Mucosa of stomach (tissue), 1 donor: Measurements from ENCODE around the gene SMIM11.
"Not testable (repeated sequence)": the region's sequence is repeated elsewhere in the genome, so short reads cannot be mapped to it uniquely, and the experiment has no call there.

ENCODE experiments used
- H3K27me3 ChIP-seq: one replicate; pipeline ENCODE4 v1.7.0; 2013; ENCODE audit warnings: mild to moderate bottlenecking, low read length; ENCODE audit not compliant: control insufficient read depth, insufficient read depth
- H3K36me3 ChIP-seq: one replicate; pipeline ENCODE4 v1.7.0; 2013; ENCODE audit warnings: low read length; ENCODE audit not compliant: control insufficient read depth, insufficient read depth
- H3K4me1 ChIP-seq: one replicate; pipeline ENCODE4 v1.7.0; 2013; ENCODE audit warnings: mild to moderate bottlenecking, low read length; ENCODE audit not compliant: control insufficient read depth, insufficient read depth
- H3K4me3 ChIP-seq: one replicate; pipeline ENCODE4 v1.7.0; 2013; ENCODE audit warnings: low read length
- H3K9ac ChIP-seq: one replicate; pipeline ENCODE4 v1.7.0; 2013; ENCODE audit warnings: mild to moderate bottlenecking, low read length, moderate library complexity
- H3K9me3 ChIP-seq: one replicate; pipeline ENCODE4 v1.7.0; 2013; ENCODE audit warnings: mild to moderate bottlenecking, low read length, moderate library complexity; ENCODE audit not compliant: control insufficient read depth
- donor health status: Pancreatic carcinoma.

SMIM11 gene

DNA sequence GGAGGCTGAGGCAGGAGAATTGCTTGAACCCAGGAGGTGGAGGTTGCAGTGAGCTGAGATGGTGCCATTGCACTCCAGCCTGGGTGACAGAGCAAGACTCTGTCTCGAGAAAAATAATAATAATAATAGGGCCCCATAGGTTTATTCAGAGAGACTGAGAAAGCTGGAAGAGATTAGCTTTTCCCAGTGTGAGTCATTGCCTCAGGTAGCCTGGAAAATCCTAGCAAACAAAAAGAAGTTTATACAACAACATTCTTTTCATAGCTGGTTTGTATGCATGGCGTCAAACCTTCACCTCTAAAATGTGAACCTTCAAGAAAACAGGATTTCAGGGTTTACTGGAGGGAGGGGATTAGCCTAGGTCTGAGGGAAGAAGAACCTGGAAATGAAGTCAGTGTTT lies 7.8 kb downstream of the SMIM11 start:
- not testable (repeated sequence) for H3K27me3 ChIP-seq, H3K36me3 ChIP-seq, H3K4me3 ChIP-seq, H3K4me1 ChIP-seq, H3K9ac ChIP-seq, H3K9me3 ChIP-seq

DNA sequence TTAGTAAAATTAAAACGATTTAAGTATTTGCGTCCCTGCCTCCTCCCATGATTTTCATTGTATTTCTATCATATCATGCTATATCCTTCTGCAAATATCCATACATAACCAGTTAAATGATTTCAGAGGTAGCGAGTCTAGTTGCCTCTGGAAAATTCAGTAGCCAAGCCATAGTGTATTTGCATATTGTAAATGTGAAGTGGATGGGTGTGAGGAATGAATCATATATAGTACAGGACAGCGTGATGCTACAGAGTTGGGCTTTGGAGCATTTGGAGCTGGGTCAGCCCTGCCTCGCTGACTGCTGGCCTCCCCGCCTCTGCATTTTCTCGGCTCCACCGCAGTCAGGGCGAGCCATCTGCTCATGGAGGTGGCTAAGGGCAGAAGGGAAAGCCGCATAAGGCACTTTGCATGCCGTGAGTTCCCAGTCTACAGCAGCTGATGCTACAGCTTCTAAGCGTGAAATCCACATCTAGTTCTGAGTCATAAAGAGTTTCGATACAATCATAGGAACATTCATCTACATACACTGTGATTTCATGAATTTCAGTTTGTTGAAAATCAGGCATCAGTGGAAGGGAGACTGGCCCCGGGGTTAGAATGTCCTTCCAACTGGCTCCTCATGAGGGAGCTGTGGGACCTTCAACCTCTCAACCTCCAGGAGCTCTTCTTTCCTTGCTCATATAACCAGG lies 8.6 kb downstream of the SMIM11 start:
- not testable (repeated sequence) for H3K36me3 ChIP-seq, H3K4me3 ChIP-seq, H3K27me3 ChIP-seq, H3K9ac ChIP-seq, H3K9me3 ChIP-seq, H3K4me1 ChIP-seq

DNA sequence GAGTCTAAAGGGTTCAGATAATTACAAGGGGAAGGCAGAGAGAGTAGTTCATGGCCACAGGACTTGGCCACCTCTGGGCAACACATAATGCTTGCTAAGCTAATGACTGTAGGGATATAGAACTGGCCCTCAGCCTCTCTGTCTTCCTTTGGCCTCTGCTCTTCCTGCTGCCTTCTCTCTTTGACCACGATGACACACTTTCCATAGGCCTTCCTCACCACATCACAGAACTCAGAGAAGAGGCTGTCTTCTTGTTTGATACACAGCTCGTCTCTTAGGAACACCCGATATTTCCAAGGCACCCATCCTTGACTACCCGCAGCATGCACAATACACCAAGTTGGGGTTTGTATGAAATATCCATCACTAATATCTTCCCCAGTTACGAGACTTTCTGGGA lies 25.2 kb downstream of the SMIM11 start:
- H3K9ac ChIP-seq, H3K27me3 ChIP-seq, H3K9me3 ChIP-seq, H3K36me3 ChIP-seq, H3K4me3 ChIP-seq, H3K4me1 ChIP-seq: not testable (repeated sequence)

- H3K27me3 ChIP-seq, result not testable (repeated sequence)
These were observed 29.4 kb downstream of the SMIM11 start for GRCh38 chr21:34404742-34405141.

DNA sequence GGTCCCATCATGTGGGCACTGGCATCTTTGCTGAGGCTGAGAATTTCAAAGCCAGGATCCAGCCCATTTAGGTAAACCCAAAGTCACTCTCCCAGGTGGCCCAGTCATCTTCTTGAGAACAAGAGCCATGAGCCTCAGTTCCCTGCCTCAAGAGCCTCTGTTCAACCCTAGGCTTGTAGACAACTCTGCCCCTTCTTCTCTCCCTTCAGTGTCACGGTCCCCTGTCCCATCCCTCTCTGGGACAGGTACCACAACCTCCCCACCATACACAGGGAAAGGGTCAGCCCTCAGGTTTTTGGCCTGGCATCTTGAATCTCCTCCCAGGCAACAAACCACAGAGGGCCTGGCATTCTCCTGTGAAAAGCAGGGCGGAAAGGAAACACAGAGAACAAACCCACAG lies 30.4 kb downstream of the SMIM11 start:
- H3K36me3 ChIP-seq, H3K4me3 ChIP-seq, H3K4me1 ChIP-seq, H3K9ac ChIP-seq, H3K27me3 ChIP-seq, H3K9me3 ChIP-seq: not testable (repeated sequence)

More at GRCh38 chr21:34404742-34405141, 29.4 kb downstream of the SMIM11 start:
- H3K4me3 ChIP-seq, H3K36me3 ChIP-seq, H3K9me3 ChIP-seq, H3K4me1 ChIP-seq, H3K9ac ChIP-seq: not testable (repeated sequence)

DNA sequence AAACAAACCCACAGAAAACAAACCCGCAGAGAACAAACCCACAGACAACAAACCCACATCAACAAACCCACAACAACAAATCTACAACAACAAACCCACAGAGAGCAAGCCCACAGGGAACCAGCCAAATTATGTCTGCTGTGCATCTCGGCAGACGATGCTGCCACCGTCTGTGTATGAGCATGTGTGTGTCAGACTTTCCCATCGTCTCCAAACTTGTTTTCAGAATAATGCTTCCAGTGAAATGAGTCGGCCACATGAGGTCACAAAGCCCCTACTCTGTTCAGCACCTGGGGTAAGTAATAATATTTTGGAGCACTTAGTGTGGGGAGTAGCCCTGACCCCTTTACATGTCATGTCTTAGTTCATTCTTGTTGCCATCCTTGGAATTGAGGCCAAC lies 30.8 kb downstream of the SMIM11 start:
- H3K27me3 ChIP-seq, H3K4me3 ChIP-seq, H3K36me3 ChIP-seq, H3K9me3 ChIP-seq, H3K4me1 ChIP-seq, H3K9ac ChIP-seq: not testable (repeated sequence)

- not testable (repeated sequence) for H3K27me3 ChIP-seq
These were observed 31.4 kb downstream of the SMIM11 start for GRCh38 chr21:34406676-34407075.

GRCh38 chr21:34407294-34407693 lies 32.0 kb downstream of the SMIM11 start:
- not testable (repeated sequence) for H3K9me3 ChIP-seq, H3K4me3 ChIP-seq, H3K36me3 ChIP-seq, H3K27me3 ChIP-seq, H3K4me1 ChIP-seq, H3K9ac ChIP-seq

More at GRCh38 chr21:34406676-34407075, 31.4 kb downstream of the SMIM11 start:
- not testable (repeated sequence) for H3K9ac ChIP-seq, H3K4me3 ChIP-seq, H3K36me3 ChIP-seq, H3K9me3 ChIP-seq, H3K4me1 ChIP-seq

DNA sequence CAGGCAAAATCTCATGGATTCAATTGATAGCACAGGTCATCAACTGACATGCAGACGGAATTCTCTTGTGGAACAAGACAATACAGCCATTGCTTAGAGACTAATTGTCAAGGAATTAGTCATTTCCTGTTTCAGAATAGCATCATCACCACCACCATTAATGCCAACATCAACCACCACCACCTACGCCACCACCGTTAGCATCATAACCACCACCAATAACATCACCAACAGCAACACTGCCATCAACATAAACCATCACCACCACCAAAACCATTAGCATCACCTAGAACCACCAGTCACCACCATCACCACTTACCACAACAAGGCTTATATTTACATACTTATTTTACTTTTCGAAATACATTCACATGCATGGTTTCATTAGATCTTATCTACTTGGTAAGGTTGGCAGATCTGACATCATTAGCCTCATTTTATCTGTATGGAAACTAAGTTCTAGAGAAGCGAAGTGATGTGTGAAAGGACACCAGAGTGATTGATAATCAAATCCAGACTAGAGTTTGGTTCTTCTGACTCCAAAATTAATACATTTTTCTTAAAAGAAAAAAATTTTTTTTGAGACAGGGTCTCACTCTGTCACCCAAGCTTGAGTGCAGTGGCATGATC lies 42.3 kb downstream of the SMIM11 start:
- not testable (repeated sequence) for H3K36me3 ChIP-seq, H3K4me1 ChIP-seq, H3K27me3 ChIP-seq, H3K4me3 ChIP-seq, H3K9ac ChIP-seq, H3K9me3 ChIP-seq

DNA sequence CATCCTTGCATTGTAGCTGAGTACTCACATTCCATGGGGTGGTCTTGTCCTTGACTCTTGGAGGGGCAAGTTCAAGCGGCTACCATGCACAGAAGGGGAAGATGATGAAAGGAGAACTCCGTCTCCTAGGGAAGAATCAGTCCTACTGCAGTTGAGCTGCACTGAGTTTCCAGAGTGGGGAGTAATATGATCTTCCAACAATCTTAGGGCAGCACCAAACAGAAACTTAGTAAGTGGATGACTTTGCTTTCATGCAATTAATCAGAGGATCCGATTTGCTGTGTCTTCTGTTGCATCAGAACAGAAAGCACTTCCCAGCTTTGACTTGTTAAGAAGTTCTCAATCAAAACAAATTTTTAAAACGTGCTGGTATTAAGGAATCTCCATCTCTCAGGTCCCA lies 48.5 kb downstream of the SMIM11 start, which contains the start of gene SMIM34:
TSS of gene SMIM34 (minus strand) at position 147 of the 400 bp plus-strand sequence. CDS start at position 35, 112 bp downstream.
- not testable (repeated sequence) for H3K4me1 ChIP-seq, H3K27me3 ChIP-seq, H3K9ac ChIP-seq, H3K4me3 ChIP-seq, H3K9me3 ChIP-seq, H3K36me3 ChIP-seq

- H3K4me1 ChIP-seq, H3K9me3 ChIP-seq, H3K36me3 ChIP-seq, H3K27me3 ChIP-seq, H3K4me3 ChIP-seq, H3K9ac ChIP-seq: not testable (repeated sequence)
These were observed 52.0 kb downstream of the SMIM11 start for GRCh38 chr21:34427339-34427738.

DNA sequence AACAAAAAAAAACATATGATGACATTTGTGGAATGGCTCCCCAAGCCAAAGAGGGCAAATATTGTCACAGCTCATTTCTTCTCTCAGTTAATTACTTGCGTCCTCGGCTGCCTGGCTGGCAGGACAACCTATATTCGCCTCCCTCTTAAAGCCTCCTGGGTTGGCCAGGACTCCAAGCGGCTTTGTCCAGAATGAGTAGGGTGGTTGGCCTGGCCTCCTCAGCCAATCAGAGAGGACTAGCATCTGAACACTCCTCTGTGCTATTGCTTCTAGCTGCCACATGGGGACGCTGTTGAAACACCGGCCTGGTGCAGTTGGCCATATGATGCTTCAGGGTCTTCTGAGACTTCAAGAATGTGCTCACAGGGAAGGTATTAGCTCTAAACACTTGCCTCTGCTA lies 53.1 kb downstream of the SMIM11 start:
- not testable (repeated sequence) for H3K4me3 ChIP-seq, H3K27me3 ChIP-seq, H3K4me1 ChIP-seq, H3K9ac ChIP-seq, H3K36me3 ChIP-seq, H3K9me3 ChIP-seq

GRCh38 chr21:34429710-34430109 lies 54.4 kb downstream of the SMIM11 start:
- not testable (repeated sequence) for H3K9ac ChIP-seq, H3K4me3 ChIP-seq, H3K36me3 ChIP-seq, H3K4me1 ChIP-seq, H3K9me3 ChIP-seq, H3K27me3 ChIP-seq
